Measurements from ENCODE around the gene PDE3A. TPM values are rescaled to one million over a fixed set of nuclear protein-coding genes. Genes with fewer than 3 reads are reported as not detected.

Gene PDE3A
- total RNA-seq, 2 donors from 2014 or later, result 5.5 to 6.2 TPM

GRCh38 chr12:20459920-20460319 lies 91.6 kb downstream of the PDE3A start:
- intact Hi-C loops (cut with DNase I), result loop anchor here (5.0 to 10.0 kb wide), 2 partner anchors 87 to 145 kb away; no protein-coding TSS in a partner anchor
- no peaks in the 10 kb centered on the region for H3K4me1 ChIP-seq (replicated peaks)
- 80% methylated on average over 1 of the region's 1 CpG for WGBS
- no peak for DNase-seq (ENCODE audit: low spot score)
- no peaks in the 10 kb centered on the region for H3K36me3 ChIP-seq
- H3K9me3 ChIP-seq, result no peaks in the 10 kb centered on the region
- no peaks in the 10 kb centered on the region for H3K27me3 ChIP-seq (replicated peaks; ENCODE audit: insufficient read depth)
- H3K27ac ChIP-seq, result no peak overlapping the region
- H3K4me3 ChIP-seq, result no peak overlapping the region
- no peak for TF ChIP-seq POLR2A (IDR thresholded peaks at IDR 0.05)
- TF ChIP-seq POLR2AphosphoS5 (IDR thresholded peaks at IDR 0.05), result no peak
- TF ChIP-seq, protein P1, sequence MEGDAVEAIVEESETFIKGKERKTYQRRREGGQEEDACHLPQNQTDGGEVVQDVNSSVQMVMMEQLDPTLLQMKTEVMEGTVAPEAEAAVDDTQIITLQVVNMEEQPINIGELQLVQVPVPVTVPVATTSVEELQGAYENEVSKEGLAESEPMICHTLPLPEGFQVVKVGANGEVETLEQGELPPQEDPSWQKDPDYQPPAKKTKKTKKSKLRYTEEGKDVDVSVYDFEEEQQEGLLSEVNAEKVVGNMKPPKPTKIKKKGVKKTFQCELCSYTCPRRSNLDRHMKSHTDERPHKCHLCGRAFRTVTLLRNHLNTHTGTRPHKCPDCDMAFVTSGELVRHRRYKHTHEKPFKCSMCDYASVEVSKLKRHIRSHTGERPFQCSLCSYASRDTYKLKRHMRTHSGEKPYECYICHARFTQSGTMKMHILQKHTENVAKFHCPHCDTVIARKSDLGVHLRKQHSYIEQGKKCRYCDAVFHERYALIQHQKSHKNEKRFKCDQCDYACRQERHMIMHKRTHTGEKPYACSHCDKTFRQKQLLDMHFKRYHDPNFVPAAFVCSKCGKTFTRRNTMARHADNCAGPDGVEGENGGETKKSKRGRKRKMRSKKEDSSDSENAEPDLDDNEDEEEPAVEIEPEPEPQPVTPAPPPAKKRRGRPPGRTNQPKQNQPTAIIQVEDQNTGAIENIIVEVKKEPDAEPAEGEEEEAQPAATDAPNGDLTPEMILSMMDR (IDR thresholded peaks at IDR 0.05), result no peak

DNA sequence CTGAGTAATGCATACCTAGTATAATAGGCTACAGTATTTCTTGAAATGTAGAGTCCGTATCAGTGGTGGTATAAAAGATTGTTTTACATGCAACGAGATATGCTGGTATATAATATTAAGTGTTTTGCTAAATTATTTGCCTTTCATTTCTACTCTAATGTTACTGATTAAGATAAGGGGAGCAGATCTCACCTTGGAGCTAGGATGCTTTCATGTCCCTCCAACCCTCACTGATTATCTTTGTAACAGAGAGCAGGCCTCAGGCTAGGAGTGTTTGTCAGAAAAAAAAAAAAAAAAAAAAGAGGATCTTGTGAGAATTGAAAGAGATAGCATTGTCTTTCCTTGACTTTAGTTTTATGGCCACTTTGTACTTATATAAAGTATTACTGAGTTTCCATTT lies 92.6 kb downstream of the PDE3A start:
- H3K36me3 ChIP-seq, result no peaks in the 10 kb centered on the region
- H3K27ac ChIP-seq, result no peak overlapping the region
- H3K4me3 ChIP-seq, result no peak overlapping the region
- DNase-seq (ENCODE audit: low spot score), result no peak
- WGBS, result 78% methylated on average over 2 of the region's 2 CpGs
- TF ChIP-seq POLR2AphosphoS5 (IDR thresholded peaks at IDR 0.05), result no peak
- TF ChIP-seq POLR2A (IDR thresholded peaks at IDR 0.05), result no peak
- TF ChIP-seq, protein P1 (IDR thresholded peaks at IDR 0.05), result no peak
- intact Hi-C loops (cut with DNase I), result loop anchor here (5.0 to 10.0 kb wide), 2 partner anchors 86 to 144 kb away; no protein-coding TSS in a partner anchor
- no peaks in the 10 kb centered on the region for H3K27me3 ChIP-seq (replicated peaks; ENCODE audit: insufficient read depth)
- H3K9me3 ChIP-seq, result no peaks in the 10 kb centered on the region
- H3K4me1 ChIP-seq (replicated peaks), result no peaks in the 10 kb centered on the region

- WGBS, result 70% methylated on average over 2 of the region's 2 CpGs
- Histone ChIP-seq H3K27ac (no peak overlapping the region), H3K9me3 (no peaks in the 10 kb centered on the region), H3K4me1 (replicated peaks) (no peaks in the 10 kb centered on the region), H3K27me3 (replicated peaks; ENCODE audit: insufficient read depth) (no peaks in the 10 kb centered on the region), H3K36me3 (no peaks in the 10 kb centered on the region), H3K4me3 (no peak overlapping the region)
- TF ChIP-seq, protein P1 (IDR thresholded peaks at IDR 0.05), result peak in 3 of 4 experiments; percentile 38 to 57 (median 48)
- TF ChIP-seq POLR2A (IDR thresholded peaks at IDR 0.05), result no peak
- DNase-seq (ENCODE audit: low spot score), result no peak
- intact Hi-C loops (cut with DNase I), result loop anchor here (5.0 to 10.0 kb wide), 2 partner anchors 83 to 141 kb away; no protein-coding TSS in a partner anchor
These were observed 95.7 kb downstream of the PDE3A start for GRCh38 chr12:20463913-20464524.

DNA sequence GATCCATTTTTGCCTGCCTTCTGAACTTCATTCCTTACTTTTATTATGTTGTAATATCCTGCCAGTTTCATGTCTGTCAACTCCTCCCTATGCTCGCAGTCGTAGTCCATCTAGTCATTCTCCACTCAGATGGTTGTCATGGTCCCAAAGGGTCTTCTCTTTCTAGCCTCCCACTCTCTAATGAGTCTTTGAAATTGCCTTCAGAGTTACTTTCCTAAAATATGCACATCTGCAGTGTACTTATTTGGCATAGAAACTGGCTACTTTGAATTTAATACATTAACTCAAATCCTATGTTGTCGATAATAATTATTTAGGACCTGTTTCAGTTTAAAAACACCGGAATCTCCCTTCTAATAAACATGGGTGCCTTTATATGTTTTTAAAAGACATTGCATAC lies 101.0 kb downstream of the PDE3A start:
- no peaks in the 10 kb centered on the region for H3K9me3 ChIP-seq
- H3K27ac ChIP-seq, result no peak overlapping the region
- H3K27me3 ChIP-seq (replicated peaks; ENCODE audit: insufficient read depth), result no peaks in the 10 kb centered on the region
- H3K4me3 ChIP-seq, result no peak overlapping the region
- no peaks in the 10 kb centered on the region for H3K36me3 ChIP-seq
- no peak for DNase-seq (ENCODE audit: low spot score)
- TF ChIP-seq POLR2AphosphoS5 (IDR thresholded peaks at IDR 0.05) (no peak), POLR2A (IDR thresholded peaks at IDR 0.05) (no peak)
- TF ChIP-seq, protein P1 (IDR thresholded peaks at IDR 0.05), result no peak
- 89% methylated on average over 4 of the region's 4 CpGs for WGBS
- H3K4me1 ChIP-seq (replicated peaks), result no peaks in the 10 kb centered on the region
- intact Hi-C loops (cut with DNase I), result loop anchor here (10.0 kb wide), 1 partner anchor 136 kb away; no protein-coding TSS in a partner anchor

DNA sequence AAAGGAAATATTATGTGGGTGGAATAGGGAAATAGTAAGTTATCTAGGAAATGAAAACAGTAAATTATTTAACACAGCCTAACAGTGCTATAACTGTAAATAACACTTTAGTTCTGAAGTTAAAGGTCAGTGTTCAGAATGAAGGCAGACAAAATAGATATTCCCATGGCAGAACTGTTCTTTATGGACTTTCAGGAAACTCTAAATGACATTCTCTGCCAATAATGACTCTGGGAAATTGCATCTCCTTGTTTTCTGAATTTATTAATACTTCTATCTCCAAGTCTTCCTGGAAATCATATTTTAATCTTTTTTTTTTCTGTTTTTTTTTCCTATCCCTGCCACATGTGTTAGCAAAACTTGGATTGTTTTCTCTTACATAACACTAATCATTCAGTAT lies 101.4 kb downstream of the PDE3A start:
- Histone ChIP-seq H3K4me1 (replicated peaks) (no peaks in the 10 kb centered on the region), H3K27me3 (replicated peaks; ENCODE audit: insufficient read depth) (no peaks in the 10 kb centered on the region), H3K9me3 (no peaks in the 10 kb centered on the region), H3K36me3 (no peaks in the 10 kb centered on the region), H3K4me3 (no peak overlapping the region), H3K27ac (no peak overlapping the region)
- no peak for DNase-seq (ENCODE audit: low spot score)
- intact Hi-C loops (cut with DNase I), result loop anchor here (10.0 kb wide), 1 partner anchor 135 kb away; no protein-coding TSS in a partner anchor
- TF ChIP-seq, protein P1 (IDR thresholded peaks at IDR 0.05), result no peak
- TF ChIP-seq POLR2AphosphoS5 (IDR thresholded peaks at IDR 0.05) (no peak), POLR2A (IDR thresholded peaks at IDR 0.05) (no peak)

Data from prostate gland (tissue), 2 donors.